HL-60 (cell line): Measurements from ENCODE around the gene NLRP6.

ENCODE experiments used
- DNase-seq, 2 experiments: peaks; one replicate each; pipeline ENCODE4 v3.0.0-alpha.2; 2010 to 2020; ENCODE audit warnings: low read depth in 1 of 2, low spot score in 1 of 2
- H3K27ac ChIP-seq: fragments of 250-450 bp; sonication (Bioruptor Pico); replicated peaks from 2 replicates; pipeline ENCODE4 v1.5.1; 2020; ENCODE audit warnings: mild to moderate bottlenecking, moderate library complexity
- H3K27me3 ChIP-seq: fragments of 250-450 bp; sonication (Bioruptor Pico); 2 replicates; pipeline ENCODE4 v1.5.1; 2021; ENCODE audit warnings: mild to moderate bottlenecking, moderate library complexity; ENCODE audit not compliant: insufficient read depth, poor library complexity, severe bottlenecking
- H3K4me3 ChIP-seq: replicated peaks from 2 replicates; pipeline ENCODE4 v1.5.1; 2011; ENCODE audit warnings: mild to moderate bottlenecking, control low read depth, low read length; ENCODE audit not compliant: insufficient read depth
- CTCF ChIP-seq: IDR thresholded peaks from one replicate; pipeline ENCODE4 v1.5.1; 2011; ENCODE audit warnings: low read length, control low read depth, inconsistent platforms; ENCODE audit not compliant: insufficient read depth
- GABPA ChIP-seq: IDR thresholded peaks from 2 replicates; pipeline ENCODE4 v1.6.1; 2012; ENCODE audit warnings: low read depth
- POLR2AphosphoS5 ChIP-seq: IDR thresholded peaks from 2 replicates; pipeline ENCODE4 v1.6.1; 2012; ENCODE audit warnings: low read depth
- SPI1 ChIP-seq: IDR thresholded peaks from 2 replicates; pipeline ENCODE4 v1.6.1; 2012; ENCODE audit warnings: low read depth, mild to moderate bottlenecking, borderline replicate concordance
- TF ChIP-seq, protein P1 (sequence below): IDR thresholded peaks from 2 replicates; pipeline ENCODE4 v1.6.1; 2012; ENCODE audit warnings: low read depth; ENCODE audit not compliant: insufficient replicate concordance

NLRP6 gene

GRCh38 chr11:235180-235579, 43.0 kb upstream of the NLRP6 start:
- no peak for DNase-seq
- no peaks in the 10 kb centered on the region for H3K27me3 ChIP-seq
- no peak for TF ChIP-seq GABPA
- TF ChIP-seq SPI1: no peak
- no peak for TF ChIP-seq POLR2AphosphoS5
- no peak for TF ChIP-seq CTCF
- TF ChIP-seq, protein P1, sequence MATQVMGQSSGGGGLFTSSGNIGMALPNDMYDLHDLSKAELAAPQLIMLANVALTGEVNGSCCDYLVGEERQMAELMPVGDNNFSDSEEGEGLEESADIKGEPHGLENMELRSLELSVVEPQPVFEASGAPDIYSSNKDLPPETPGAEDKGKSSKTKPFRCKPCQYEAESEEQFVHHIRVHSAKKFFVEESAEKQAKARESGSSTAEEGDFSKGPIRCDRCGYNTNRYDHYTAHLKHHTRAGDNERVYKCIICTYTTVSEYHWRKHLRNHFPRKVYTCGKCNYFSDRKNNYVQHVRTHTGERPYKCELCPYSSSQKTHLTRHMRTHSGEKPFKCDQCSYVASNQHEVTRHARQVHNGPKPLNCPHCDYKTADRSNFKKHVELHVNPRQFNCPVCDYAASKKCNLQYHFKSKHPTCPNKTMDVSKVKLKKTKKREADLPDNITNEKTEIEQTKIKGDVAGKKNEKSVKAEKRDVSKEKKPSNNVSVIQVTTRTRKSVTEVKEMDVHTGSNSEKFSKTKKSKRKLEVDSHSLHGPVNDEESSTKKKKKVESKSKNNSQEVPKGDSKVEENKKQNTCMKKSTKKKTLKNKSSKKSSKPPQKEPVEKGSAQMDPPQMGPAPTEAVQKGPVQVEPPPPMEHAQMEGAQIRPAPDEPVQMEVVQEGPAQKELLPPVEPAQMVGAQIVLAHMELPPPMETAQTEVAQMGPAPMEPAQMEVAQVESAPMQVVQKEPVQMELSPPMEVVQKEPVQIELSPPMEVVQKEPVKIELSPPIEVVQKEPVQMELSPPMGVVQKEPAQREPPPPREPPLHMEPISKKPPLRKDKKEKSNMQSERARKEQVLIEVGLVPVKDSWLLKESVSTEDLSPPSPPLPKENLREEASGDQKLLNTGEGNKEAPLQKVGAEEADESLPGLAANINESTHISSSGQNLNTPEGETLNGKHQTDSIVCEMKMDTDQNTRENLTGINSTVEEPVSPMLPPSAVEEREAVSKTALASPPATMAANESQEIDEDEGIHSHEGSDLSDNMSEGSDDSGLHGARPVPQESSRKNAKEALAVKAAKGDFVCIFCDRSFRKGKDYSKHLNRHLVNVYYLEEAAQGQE: no peak
- H3K4me3 ChIP-seq: no peak overlapping the region; the same call in 1 of the 2 replicates
- H3K27ac ChIP-seq: peak overlapping the region; percentile 96; the same call in 1 of the 2 replicates

DNA sequence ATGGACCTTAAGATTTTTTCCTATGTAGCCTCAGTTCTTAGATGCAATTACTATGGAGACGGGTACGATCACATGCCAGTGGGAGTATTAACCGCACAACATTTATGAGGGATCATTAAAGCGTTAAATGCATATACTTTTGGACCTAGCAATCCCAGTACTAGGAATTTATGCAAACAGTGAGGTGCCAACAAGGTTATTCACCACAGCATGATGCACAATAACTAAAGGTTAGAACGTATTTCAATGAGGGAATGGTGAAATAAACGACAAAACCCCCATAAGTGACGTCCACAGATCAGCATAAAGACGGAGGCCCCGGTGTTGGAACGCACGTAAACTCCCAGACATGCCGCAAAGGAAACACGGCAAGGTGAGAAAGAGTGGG, 42.6 kb upstream of the NLRP6 start:
- peak overlapping the region; percentile 96 for H3K27ac ChIP-seq
- H3K27me3 ChIP-seq: no peaks in the 10 kb centered on the region
- no peak for TF ChIP-seq GABPA
- no peak for TF ChIP-seq POLR2AphosphoS5
- TF ChIP-seq, protein P1: no peak
- no peak for TF ChIP-seq SPI1
- TF ChIP-seq CTCF: no peak
- peak overlapping the region; percentile 48 for H3K4me3 ChIP-seq
- DNase-seq: no peak

- TF ChIP-seq, protein P1: peak; percentile 53
- TF ChIP-seq POLR2AphosphoS5: peak; percentile 49; the same call in 1 of the 2 replicates
- no peak for TF ChIP-seq CTCF
- TF ChIP-seq GABPA: peak; percentile 68; the same call in 1 of the 2 replicates
- TF ChIP-seq SPI1: no peak
- Histone ChIP-seq H3K4me3 (peak within 1 kb of the TSS; percentile 99), H3K27ac (peak within 1 kb of the TSS; percentile 96), H3K27me3 (no peaks in the 10 kb centered on the region)
- DNase-seq: peak; percentile 73 to 88
Observed at GRCh38 chr11:235997-236773, 42.0 kb upstream of the NLRP6 start, which contains the start of gene SIRT3. Gene SIRT3, minus strand, starts transcription at chr11:236342. Its CDS starts 14 bp downstream, at chr11:236328.
